ENCODE measurements around the gene DBH.

Gene DBH

DNA sequence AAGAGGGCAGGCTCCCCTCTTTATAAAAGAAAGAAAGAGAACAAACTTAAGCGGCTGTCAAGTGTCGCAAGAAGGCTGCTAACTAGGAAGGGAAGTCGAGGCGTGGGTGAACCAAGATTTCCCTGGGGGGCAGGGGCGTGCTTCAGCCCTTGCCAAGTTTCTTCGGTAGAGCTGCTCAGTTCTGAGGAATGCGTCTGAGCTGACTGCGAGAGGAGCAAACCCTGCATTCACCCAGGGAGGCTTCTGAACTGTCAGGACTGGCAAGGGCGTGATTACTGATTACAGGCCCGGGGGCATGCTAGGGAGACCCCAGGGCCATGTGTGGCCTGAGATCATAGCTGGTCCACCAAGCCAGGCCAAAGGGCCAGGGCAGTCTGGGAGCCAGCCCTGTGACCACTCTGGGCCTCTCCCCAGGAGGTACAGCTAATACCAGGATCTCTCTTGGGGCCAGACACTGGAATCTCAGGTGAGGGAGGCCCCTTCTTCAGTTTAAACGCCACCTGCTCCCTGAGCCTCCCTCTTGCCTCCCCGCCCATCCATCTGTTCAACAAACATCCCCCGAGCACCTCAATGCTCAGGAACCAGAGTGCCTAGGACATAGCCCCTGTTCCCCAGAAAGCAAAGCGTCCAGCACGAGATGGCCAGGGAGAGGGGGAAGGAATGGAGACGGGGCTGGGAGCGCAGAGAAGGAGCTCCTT is 71.1 kb downstream of the DBH start:
- no peak overlapping the region for H3K4me3 ChIP-seq (ENCODE audit: low read depth, low read length)
- TF ChIP-seq, protein P1, sequence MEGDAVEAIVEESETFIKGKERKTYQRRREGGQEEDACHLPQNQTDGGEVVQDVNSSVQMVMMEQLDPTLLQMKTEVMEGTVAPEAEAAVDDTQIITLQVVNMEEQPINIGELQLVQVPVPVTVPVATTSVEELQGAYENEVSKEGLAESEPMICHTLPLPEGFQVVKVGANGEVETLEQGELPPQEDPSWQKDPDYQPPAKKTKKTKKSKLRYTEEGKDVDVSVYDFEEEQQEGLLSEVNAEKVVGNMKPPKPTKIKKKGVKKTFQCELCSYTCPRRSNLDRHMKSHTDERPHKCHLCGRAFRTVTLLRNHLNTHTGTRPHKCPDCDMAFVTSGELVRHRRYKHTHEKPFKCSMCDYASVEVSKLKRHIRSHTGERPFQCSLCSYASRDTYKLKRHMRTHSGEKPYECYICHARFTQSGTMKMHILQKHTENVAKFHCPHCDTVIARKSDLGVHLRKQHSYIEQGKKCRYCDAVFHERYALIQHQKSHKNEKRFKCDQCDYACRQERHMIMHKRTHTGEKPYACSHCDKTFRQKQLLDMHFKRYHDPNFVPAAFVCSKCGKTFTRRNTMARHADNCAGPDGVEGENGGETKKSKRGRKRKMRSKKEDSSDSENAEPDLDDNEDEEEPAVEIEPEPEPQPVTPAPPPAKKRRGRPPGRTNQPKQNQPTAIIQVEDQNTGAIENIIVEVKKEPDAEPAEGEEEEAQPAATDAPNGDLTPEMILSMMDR (IDR thresholded peaks at IDR 0.05; ENCODE audit: borderline replicate concordance, insufficient read depth, low read depth, low read length): no peak

DNA sequence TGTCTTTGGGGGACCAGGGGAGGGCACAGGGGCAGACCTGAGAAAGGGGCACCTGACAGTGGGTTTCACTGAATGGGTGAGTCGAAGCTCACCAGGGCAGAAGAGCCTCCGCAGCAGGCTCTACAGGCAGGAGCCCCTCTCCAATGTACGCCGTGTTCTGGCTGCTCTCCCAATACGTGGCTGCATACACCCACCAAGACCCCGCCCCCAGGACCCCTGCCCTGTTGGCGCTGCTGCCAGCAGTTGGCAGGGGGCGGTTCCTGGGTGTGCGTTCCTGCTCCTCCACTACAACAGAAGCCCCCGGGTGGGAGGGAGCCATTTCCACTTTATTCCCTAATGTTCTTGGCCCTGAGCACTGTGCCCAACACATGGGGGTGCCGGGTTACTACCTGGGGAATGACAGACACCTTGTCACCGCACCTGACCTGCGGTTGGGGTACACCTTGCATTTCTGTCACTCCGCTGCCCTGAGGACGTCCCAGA is 71.6 kb downstream of the DBH start:
- H3K4me3 ChIP-seq (ENCODE audit: low read depth, low read length): no peak overlapping the region
- TF ChIP-seq, protein P1 (IDR thresholded peaks at IDR 0.05; ENCODE audit: borderline replicate concordance, insufficient read depth, low read depth, low read length): no peak

GRCh38 chr9:133708246-133709014 is 72.3 kb downstream of the DBH start:
- TF ChIP-seq, protein P1 (IDR thresholded peaks at IDR 0.05; ENCODE audit: borderline replicate concordance, insufficient read depth, low read depth, low read length): no peak

More at GRCh38 chr9:133708246-133709014, 72.3 kb downstream of the DBH start:
- no peak overlapping the region for H3K4me3 ChIP-seq (ENCODE audit: low read depth, low read length)
